SK-N-SH (cell line): ENCODE measurements around the gene NBPF3. TPM values are rescaled to one million over a fixed set of nuclear protein-coding genes. Genes with fewer than 3 reads are reported as not detected.

ENCODE experiments used
- CTCF ChIA-PET: fragments of 300-600, 350-600 bp; formaldehyde crosslinking; extraction: SDS; loops from one replicate; lab custom pipeline; 2021; lab: Yijun Ruan, JAX
- POLR2A ChIA-PET: fragments of 350-600 bp; sonication (Branson Sonifier 250); formaldehyde crosslinking; extraction: SDS; loops from one replicate; lab custom pipeline; 2020; ENCODE audit warnings: antibody characterized with exemption, inconsistent platforms; lab: Yijun Ruan, JAX
- DNase-seq: peaks from one replicate; pipeline ENCODE4 v3.0.0; 2012
- H2AFZ ChIP-seq: fragments of 200-600 bp; sonication (generic); 2 replicates; pipeline ENCODE4 v1.8.1; 2016; ENCODE audit warnings: antibody characterized with exemption, mild to moderate bottlenecking, low read depth
- H3F3A ChIP-seq: fragments of 200-600 bp; sonication (generic); replicated peaks from 2 replicates; pipeline ENCODE3; 2016; ENCODE audit warnings: antibody characterized with exemption, mild to moderate bottlenecking; ENCODE audit not compliant: insufficient read depth
- H3K27ac ChIP-seq, 2 experiments: fragments of 200-500 bp in 1 of 2; fragments of 200-600 bp in 1 of 2; sonication (Bioruptor generic) in 1 of 2; sonication (generic), shearing (Covaris generic) in 1 of 2; 2 replicates each; pipeline versions ENCODE4 v1.5.1 to v1.6.1; 2014 to 2016; ENCODE audit warnings: low read depth in 2 of 2, inconsistent platforms in 1 of 2, low read length in 1 of 2, mild to moderate bottlenecking in 1 of 2, mixed read lengths in 1 of 2
- H3K27me3 ChIP-seq: fragments of 200-600 bp; sonication (generic), shearing (Covaris generic); 2 replicates; pipeline ENCODE4 v1.6.1; 2016; ENCODE audit warnings: mixed run types; ENCODE audit not compliant: insufficient read depth
- H3K36me3 ChIP-seq, 2 experiments: fragments of 200-500 bp in 1 of 2; fragments of 200-600 bp in 1 of 2; sonication (Bioruptor generic) in 1 of 2; sonication (generic) in 1 of 2; replicated peaks in 1 of 2; 2 replicates each; pipeline versions ENCODE3 to v1.5.1; 2014 to 2016; ENCODE audit warnings: low read length in 1 of 2, mild to moderate bottlenecking in 1 of 2; ENCODE audit not compliant: insufficient read depth in 2 of 2, control insufficient read depth in 1 of 2
- H3K4me1 ChIP-seq, 2 experiments: fragments of 200-500 bp in 1 of 2; fragments of 200-600 bp in 1 of 2; sonication (Bioruptor generic) in 1 of 2; sonication (generic), shearing (Covaris generic) in 1 of 2; 2 replicates each; pipeline versions ENCODE4 v1.5.1 to v1.6.1; 2014 to 2016; ENCODE audit warnings: low read depth in 1 of 2, low read length in 1 of 2, mixed run types in 1 of 2; ENCODE audit not compliant: insufficient read depth in 2 of 2, control insufficient read depth in 1 of 2
- H3K4me2 ChIP-seq: fragments of 200-600 bp; sonication (generic), shearing (Covaris generic); 2 replicates; pipeline ENCODE4 v1.6.1; 2017; ENCODE audit warnings: mixed run types
- H3K4me3 ChIP-seq, 2 experiments: fragments of 200-500 bp in 1 of 2; fragments of 200-600 bp in 1 of 2; sonication (Bioruptor generic) in 1 of 2; sonication (generic), shearing (Covaris generic) in 1 of 2; 2 replicates each; pipeline versions ENCODE4 v1.5.1 to v1.8.1; 2014 to 2016; ENCODE audit warnings: low read depth in 2 of 2, inconsistent platforms in 1 of 2, low read length in 1 of 2, mild to moderate bottlenecking in 1 of 2, mixed read lengths in 1 of 2, moderate library complexity in 1 of 2
- H3K79me2 ChIP-seq: fragments of 200-600 bp; sonication (generic); 2 replicates; pipeline ENCODE4 v1.8.1; 2017; ENCODE audit warnings: mild to moderate bottlenecking; ENCODE audit not compliant: insufficient read depth
- H3K9ac ChIP-seq: fragments of 200-600 bp; sonication (generic); 2 replicates; pipeline ENCODE4 v1.6.1; 2017; ENCODE audit warnings: mixed run types
- H3K9me2 ChIP-seq: fragments of 200-600 bp; sonication (generic); 2 replicates; pipeline ENCODE4 v1.6.1; 2017; ENCODE audit warnings: mixed run types
- H3K9me3 ChIP-seq: fragments of 200-600 bp; sonication (generic); 2 replicates; pipeline ENCODE4 v1.6.1; 2017; ENCODE audit warnings: mixed run types, mild to moderate bottlenecking, moderate library complexity
- H4K20me1 ChIP-seq: fragments of 200-600 bp; sonication (generic); 2 replicates; pipeline ENCODE4 v1.6.1; 2017; ENCODE audit warnings: mild to moderate bottlenecking, mixed run types; ENCODE audit not compliant: insufficient read depth
- FOXM1 ChIP-seq: IDR thresholded peaks from 2 replicates; pipeline ENCODE4 v1.4.0; 2012; ENCODE audit warnings: low read depth, mild to moderate bottlenecking
- GATA2 ChIP-seq: sonication (generic); formaldehyde crosslinking; IDR thresholded peaks from 2 replicates; pipeline ENCODE4 v1.5.0; 2020; ENCODE audit warnings: mild to moderate bottlenecking, missing genetic modification reagents
- MEF2A ChIP-seq: IDR thresholded peaks from 2 replicates; pipeline ENCODE4 v1.4.0; 2012; ENCODE audit warnings: low read depth, borderline replicate concordance
- RAD21 ChIP-seq: IDR thresholded peaks from 2 replicates; pipeline ENCODE4 v1.6.1; 2012; ENCODE audit warnings: mild to moderate bottlenecking, low read length
- RCOR1 ChIP-seq: fragments of 150-350 bp; IDR thresholded peaks from 2 replicates; pipeline ENCODE4 v1.6.1; 2017; ENCODE audit warnings: antibody characterized with exemption, low read length
- SMC3 ChIP-seq: IDR thresholded peaks from 2 replicates; pipeline ENCODE4 v1.6.1; 2012; ENCODE audit warnings: low read depth, low read length, improper control_type of control experiment
- WGBS: methylation state at CpG from one replicate; pipeline ENCODE4 v1.1.6; 2017; ENCODE audit warnings: low lambda C conversion rate; 5-methylcytosine and 5-hydroxymethylcytosine counted together
- polyA plus RNA-seq, 3 experiments: library from polyadenylated mRNA; depleted of rRNA; stranded (reverse); fragments of >200 nt; gene quantifications; 2 replicates each; pipeline ENCODE4 v1.2.3, GENCODE V29; 2012
- TF ChIP-seq, protein P1 (sequence below): fragments of 200-600 bp; sonication (generic); IDR thresholded peaks from 2 replicates; pipeline ENCODE4 v1.6.1; 2017; ENCODE audit warnings: antibody characterized with exemption, mild to moderate bottlenecking, moderate library complexity
- TF ChIP-seq, protein P2 (sequence below): IDR thresholded peaks from 2 replicates; pipeline ENCODE4 v1.6.1; 2012; ENCODE audit warnings: mild to moderate bottlenecking, low read depth, low read length, moderate library complexity
- TF ChIP-seq, protein P3 (sequence below): IDR thresholded peaks from 2 replicates; pipeline ENCODE4; 2012

Gene NBPF3
- polyA plus RNA-seq, 1 of the 3 experiments (the other 2 are of a cell fraction) = 6.4 TPM

DNA sequence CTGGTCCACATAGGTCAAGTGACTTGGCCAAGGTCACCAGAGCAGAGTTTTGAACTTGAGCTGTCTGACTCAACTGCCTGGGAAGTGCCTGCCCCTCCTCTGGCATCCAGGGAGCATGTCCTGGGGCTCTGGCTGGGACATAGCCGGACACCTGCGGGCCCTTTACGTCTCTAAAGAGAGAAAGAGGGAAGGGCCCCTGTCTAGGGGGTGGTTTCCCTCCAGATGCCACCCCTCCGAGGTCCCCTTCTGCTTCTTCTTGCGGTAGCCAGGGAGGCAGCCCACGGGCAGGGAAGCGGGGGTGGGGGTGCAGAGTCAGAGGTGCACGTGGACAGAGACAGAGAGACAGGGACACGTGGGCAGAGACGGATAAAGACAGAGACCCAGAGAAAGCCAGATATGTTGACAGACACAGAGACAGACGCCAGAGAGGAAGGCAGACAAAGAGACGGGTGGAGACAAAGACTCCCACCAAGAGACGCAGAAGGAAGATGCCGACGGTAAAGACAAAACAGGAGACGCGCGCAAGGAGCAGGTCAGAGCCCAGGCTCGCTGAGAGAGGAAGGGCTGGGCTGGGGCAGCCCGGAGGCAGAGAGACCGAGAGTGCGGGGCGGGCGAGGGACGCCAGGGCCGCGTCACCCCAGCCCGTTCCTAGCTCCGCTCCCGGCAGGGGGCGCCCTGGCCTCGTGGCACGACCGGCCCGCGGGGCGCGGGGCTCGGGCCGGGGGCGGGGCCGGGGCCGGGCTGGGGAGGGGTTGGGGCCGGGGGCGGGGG, 68.8 kb downstream of the NBPF3 start:
- H3K9ac ChIP-seq = no peak overlapping the region
- H3K79me2 ChIP-seq = no peaks in the 10 kb centered on the region
- H4K20me1 ChIP-seq = no peaks in the 10 kb centered on the region
- ChIA-PET CTCF (interaction anchor here (0.6 to 3.9 kb wide), 28 partner anchors 8 to 273 kb away, joined by 3 to 27 read pairs (median 3); no protein-coding TSS in a partner anchor), POLR2A (no interaction called here)
- DNase-seq = peak; percentile 97
- no peaks in the 10 kb centered on the region; the same call in 1 of the 2 replicates for H3K27me3 ChIP-seq
- H2AFZ ChIP-seq = peak overlapping the region; percentile 77; the same call in 1 of the 2 replicates
- no peaks in the 10 kb centered on the region for H3K36me3 ChIP-seq
- no peak overlapping the region for H3K27ac ChIP-seq
- H3K4me2 ChIP-seq = peak overlapping the region; percentile 66; the same call in 1 of the 2 replicates
- no peak overlapping the region for H3K4me3 ChIP-seq
- no peaks in the 10 kb centered on the region for H3K9me2 ChIP-seq
- TF ChIP-seq SMC3 (peak; percentile 72), RAD21 (peak; percentile 58), MEF2A (no peak), RCOR1 (no peak), GATA2 (CRISPR knock-in tag) (no peak), FOXM1 (no peak)
- TF ChIP-seq, protein P1, sequence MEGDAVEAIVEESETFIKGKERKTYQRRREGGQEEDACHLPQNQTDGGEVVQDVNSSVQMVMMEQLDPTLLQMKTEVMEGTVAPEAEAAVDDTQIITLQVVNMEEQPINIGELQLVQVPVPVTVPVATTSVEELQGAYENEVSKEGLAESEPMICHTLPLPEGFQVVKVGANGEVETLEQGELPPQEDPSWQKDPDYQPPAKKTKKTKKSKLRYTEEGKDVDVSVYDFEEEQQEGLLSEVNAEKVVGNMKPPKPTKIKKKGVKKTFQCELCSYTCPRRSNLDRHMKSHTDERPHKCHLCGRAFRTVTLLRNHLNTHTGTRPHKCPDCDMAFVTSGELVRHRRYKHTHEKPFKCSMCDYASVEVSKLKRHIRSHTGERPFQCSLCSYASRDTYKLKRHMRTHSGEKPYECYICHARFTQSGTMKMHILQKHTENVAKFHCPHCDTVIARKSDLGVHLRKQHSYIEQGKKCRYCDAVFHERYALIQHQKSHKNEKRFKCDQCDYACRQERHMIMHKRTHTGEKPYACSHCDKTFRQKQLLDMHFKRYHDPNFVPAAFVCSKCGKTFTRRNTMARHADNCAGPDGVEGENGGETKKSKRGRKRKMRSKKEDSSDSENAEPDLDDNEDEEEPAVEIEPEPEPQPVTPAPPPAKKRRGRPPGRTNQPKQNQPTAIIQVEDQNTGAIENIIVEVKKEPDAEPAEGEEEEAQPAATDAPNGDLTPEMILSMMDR = peak; percentile 55
- TF ChIP-seq, protein P2, sequence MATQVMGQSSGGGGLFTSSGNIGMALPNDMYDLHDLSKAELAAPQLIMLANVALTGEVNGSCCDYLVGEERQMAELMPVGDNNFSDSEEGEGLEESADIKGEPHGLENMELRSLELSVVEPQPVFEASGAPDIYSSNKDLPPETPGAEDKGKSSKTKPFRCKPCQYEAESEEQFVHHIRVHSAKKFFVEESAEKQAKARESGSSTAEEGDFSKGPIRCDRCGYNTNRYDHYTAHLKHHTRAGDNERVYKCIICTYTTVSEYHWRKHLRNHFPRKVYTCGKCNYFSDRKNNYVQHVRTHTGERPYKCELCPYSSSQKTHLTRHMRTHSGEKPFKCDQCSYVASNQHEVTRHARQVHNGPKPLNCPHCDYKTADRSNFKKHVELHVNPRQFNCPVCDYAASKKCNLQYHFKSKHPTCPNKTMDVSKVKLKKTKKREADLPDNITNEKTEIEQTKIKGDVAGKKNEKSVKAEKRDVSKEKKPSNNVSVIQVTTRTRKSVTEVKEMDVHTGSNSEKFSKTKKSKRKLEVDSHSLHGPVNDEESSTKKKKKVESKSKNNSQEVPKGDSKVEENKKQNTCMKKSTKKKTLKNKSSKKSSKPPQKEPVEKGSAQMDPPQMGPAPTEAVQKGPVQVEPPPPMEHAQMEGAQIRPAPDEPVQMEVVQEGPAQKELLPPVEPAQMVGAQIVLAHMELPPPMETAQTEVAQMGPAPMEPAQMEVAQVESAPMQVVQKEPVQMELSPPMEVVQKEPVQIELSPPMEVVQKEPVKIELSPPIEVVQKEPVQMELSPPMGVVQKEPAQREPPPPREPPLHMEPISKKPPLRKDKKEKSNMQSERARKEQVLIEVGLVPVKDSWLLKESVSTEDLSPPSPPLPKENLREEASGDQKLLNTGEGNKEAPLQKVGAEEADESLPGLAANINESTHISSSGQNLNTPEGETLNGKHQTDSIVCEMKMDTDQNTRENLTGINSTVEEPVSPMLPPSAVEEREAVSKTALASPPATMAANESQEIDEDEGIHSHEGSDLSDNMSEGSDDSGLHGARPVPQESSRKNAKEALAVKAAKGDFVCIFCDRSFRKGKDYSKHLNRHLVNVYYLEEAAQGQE = no peak
- TF ChIP-seq, protein P3, sequence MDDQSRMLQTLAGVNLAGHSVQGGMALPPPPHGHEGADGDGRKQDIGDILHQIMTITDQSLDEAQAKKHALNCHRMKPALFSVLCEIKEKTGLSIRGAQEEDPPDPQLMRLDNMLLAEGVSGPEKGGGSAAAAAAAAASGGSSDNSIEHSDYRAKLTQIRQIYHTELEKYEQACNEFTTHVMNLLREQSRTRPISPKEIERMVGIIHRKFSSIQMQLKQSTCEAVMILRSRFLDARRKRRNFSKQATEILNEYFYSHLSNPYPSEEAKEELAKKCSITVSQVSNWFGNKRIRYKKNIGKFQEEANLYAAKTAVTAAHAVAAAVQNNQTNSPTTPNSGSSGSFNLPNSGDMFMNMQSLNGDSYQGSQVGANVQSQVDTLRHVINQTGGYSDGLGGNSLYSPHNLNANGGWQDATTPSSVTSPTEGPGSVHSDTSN = no peak
- no peaks in the 10 kb centered on the region for H3K9me3 ChIP-seq
- H3K4me1 ChIP-seq = peaks cover 7 to 9% of the 10 kb centered on the region in 2 experiments; a peak in 2 of 4 replicates
- 33% methylated on average over 16 of the region's 45 CpGs for WGBS
- peaks cover 10% of the 10 kb centered on the region for H3F3A ChIP-seq
